ENCODE data around the gene TNP1. TPM values are rescaled to one million over a fixed set of nuclear protein-coding genes. Genes with fewer than 3 reads are reported as not detected.

Gene TNP1
- polyA plus RNA-seq, 1 donor from 2014 or later = not detected

DNA sequence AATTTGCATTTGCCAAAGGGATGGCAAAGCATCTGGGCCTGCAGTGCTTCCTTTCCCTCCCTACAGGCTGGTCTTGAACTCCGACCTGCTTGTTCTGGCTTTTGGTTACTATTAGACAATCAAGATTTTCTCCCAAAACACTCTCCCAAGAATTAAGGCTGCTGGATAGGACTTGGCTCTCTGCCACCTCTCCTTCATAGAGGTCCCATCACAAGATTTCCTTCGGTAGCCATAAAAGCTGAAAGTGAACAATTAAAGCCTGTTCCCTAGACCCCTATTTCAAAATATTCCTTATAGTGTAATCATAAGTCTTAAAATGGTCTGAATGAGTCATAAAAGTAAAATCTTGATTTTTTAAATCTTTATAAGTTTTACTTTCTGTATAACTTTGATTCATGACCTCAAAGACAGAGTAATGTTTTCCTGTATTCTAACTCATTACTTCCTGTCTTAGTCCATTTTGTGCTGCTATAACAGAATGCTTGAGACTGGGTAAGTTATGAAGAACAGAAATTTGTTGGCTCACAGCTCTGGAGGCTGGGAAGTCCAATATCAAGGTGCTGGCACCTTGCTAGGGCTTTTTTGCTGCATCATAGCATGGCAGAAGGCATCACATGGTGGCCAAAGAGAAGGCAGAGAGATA, 37.8 kb upstream of the TNP1 start:
- Histone ChIP-seq H3K9me3 (ENCODE audit: low read length) (no peaks in the 10 kb centered on the region), H3K36me3 (ENCODE audit: insufficient read depth, low read length) (no peaks in the 10 kb centered on the region), H3K27me3 (ENCODE audit: insufficient read depth, low read depth, low read length) (no peaks in the 10 kb centered on the region), H3K9ac (ENCODE audit: low read length) (no peak overlapping the region), H4K20me1 (ENCODE audit: insufficient read depth) (no peaks in the 10 kb centered on the region), H3F3A (ENCODE audit: insufficient read depth, low read length, poor library complexity, severe bottlenecking) (no peaks in the 10 kb centered on the region), H3K27ac (ENCODE audit: low read length) (no peak overlapping the region), H2AFZ (ENCODE audit: low read depth, low read length) (no peak overlapping the region), H3K9me2 (ENCODE audit: insufficient read depth, low read length) (no peaks in the 10 kb centered on the region), H3K79me2 (replicated peaks; ENCODE audit: insufficient read depth, low read length) (no peaks in the 10 kb centered on the region), H3K4me2 (ENCODE audit: low read length) (no peak overlapping the region), H3K4me3 (ENCODE audit: low read length) (no peak overlapping the region)
- TF ChIP-seq POLR2AphosphoS5 (IDR thresholded peaks at IDR 0.05) = no peak
- TF ChIP-seq REST (IDR thresholded peaks at IDR 0.05; ENCODE audit: borderline replicate concordance) = no peak
- TF ChIP-seq SMC3 (conservative IDR thresholded peaks at IDR 0.05; ENCODE audit: poor library complexity) = no peak
- no peak for TF ChIP-seq EZH2 (IDR thresholded peaks at IDR 0.05; ENCODE audit: borderline replicate concordance, insufficient read depth, low read length, poor library complexity, severe bottlenecking)
- no peak for TF ChIP-seq CTCF (IDR thresholded peaks at IDR 0.05; ENCODE audit: poor library complexity, severe bottlenecking)
- TF ChIP-seq RAD21 (conservative IDR thresholded peaks at IDR 0.05) = no peak
- TF ChIP-seq TAF1 (IDR thresholded peaks at IDR 0.05; ENCODE audit: low read depth) = no peak
- no peak for TF ChIP-seq MXI1 (conservative IDR thresholded peaks at IDR 0.05; ENCODE audit: poor library complexity, severe bottlenecking)
- TF ChIP-seq EP300 (conservative IDR thresholded peaks at IDR 0.05; ENCODE audit: poor library complexity, severe bottlenecking) = no peak

GRCh38 chr2:216890138-216890537, 30.3 kb upstream of the TNP1 start:
- Histone ChIP-seq H3K4me3 (ENCODE audit: low read length) (no peak overlapping the region), H4K20me1 (ENCODE audit: insufficient read depth) (no peaks in the 10 kb centered on the region), H3K27ac (ENCODE audit: low read length) (no peak overlapping the region), H3K36me3 (ENCODE audit: insufficient read depth, low read length) (no peaks in the 10 kb centered on the region), H3K9ac (ENCODE audit: low read length) (no peak overlapping the region), H3K27me3 (ENCODE audit: insufficient read depth, low read depth, low read length) (no peaks in the 10 kb centered on the region), H3K9me2 (ENCODE audit: insufficient read depth, low read length) (no peaks in the 10 kb centered on the region), H2AFZ (ENCODE audit: low read depth, low read length) (no peak overlapping the region), H3F3A (ENCODE audit: insufficient read depth, low read length, poor library complexity, severe bottlenecking) (no peaks in the 10 kb centered on the region), H3K79me2 (replicated peaks; ENCODE audit: insufficient read depth, low read length) (no peaks in the 10 kb centered on the region), H3K4me2 (ENCODE audit: low read length) (no peak overlapping the region), H3K9me3 (ENCODE audit: low read length) (peaks cover 3% of the 10 kb centered on the region)
- no peak for TF ChIP-seq EZH2 (IDR thresholded peaks at IDR 0.05; ENCODE audit: borderline replicate concordance, insufficient read depth, low read length, poor library complexity, severe bottlenecking)
- no peak for TF ChIP-seq POLR2AphosphoS5 (IDR thresholded peaks at IDR 0.05)
- no peak for TF ChIP-seq EP300 (conservative IDR thresholded peaks at IDR 0.05; ENCODE audit: poor library complexity, severe bottlenecking)
- TF ChIP-seq MXI1 (conservative IDR thresholded peaks at IDR 0.05; ENCODE audit: poor library complexity, severe bottlenecking) = no peak
- no peak for TF ChIP-seq TAF1 (IDR thresholded peaks at IDR 0.05; ENCODE audit: low read depth)
- no peak for TF ChIP-seq REST (IDR thresholded peaks at IDR 0.05; ENCODE audit: borderline replicate concordance)
- TF ChIP-seq SMC3 (conservative IDR thresholded peaks at IDR 0.05; ENCODE audit: poor library complexity) = no peak
- no peak for TF ChIP-seq CTCF (IDR thresholded peaks at IDR 0.05; ENCODE audit: poor library complexity, severe bottlenecking)
- TF ChIP-seq RAD21 (conservative IDR thresholded peaks at IDR 0.05) = no peak

Measured in neural cell (in vitro differentiated cells).